NCI-H774 (cell line): ENCODE data around the gene PREX1.
"Not testable (repeated sequence)": the region's sequence is repeated elsewhere in the genome, so short reads cannot be mapped to it uniquely, and the experiment has no call there.

ENCODE experiments used
- DNase-seq: peaks from one replicate; lab custom pipeline; 2025; lab: John Stamatoyannopoulos, UW

Gene PREX1

DNA sequence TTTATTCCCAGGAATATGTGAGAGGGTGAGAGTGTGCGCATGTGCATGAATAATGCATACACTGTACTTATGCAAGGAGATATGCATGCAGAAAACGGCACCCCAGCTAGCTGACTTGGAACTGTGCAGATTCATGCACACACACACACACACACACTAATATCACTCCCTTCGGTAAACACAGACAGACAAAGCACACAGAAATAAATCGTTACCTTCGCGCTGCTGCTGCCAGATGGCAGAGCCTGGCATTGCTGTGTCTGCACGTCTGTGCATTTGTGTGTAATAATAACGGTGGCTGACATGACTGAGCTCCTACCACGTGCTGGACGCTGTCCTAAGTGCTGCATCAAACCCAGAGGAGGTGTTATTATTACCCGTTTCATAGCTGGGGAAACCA, 36.8 kb downstream of the PREX1 start:
- peak; percentile 19 for DNase-seq

DNA sequence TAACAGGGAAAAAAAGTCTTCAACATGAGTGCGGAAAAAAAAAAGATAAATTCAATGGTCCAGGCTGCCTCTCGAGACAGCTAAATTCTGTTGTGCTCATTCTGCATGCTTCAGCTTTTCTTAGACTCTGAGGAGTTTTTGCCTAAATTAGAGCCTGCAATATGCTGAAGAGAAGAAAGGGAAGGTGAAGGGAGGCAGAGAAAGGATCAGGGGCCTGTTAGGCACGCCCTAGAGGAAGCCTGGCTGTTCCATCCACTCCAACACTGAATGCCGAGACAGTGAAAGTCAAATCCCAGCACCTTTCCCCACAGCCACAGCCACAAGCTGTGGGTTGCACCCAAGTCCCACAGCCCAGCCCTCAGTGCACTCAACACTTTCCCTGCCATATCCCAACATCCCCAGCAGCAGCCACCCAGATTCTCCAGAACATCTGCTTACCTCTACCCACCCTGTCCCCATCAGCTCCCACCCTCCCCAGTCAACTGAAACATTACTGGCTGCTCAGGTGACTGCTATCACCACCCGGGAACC, 37.3 kb downstream of the PREX1 start:
- no peak for DNase-seq

DNA sequence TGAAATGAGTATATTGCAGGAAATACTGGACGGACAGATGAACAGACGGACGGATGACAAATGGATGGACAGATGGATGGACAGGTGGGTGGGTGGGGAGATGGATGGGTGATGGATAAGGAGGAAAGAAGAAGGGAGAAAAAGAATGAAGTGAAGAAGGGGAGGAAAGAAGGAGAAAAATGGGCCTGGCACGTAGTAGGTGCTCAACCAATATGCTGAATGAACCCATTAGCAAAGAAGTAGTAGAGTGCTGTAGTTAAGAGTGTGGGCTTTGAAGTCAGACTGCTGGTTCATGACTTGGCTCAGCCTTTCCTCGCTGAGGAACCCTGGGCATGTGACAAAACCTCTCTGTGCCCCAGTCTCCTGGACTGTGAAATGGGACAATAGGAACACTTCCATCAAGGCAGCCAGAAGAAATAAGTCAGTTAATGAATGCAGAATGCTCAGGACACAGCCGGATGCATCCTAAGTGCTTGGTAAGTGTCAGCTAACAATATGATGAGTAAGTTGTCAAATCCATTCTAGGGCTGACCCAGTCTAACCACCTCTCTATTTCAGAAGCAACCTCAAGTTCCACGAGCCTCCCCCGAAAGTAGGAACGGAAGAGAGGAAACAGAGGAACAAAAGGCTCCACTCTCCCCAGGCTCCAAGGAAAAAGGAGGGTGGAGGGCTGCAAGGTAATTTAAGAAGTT, 37.9 kb downstream of the PREX1 start:
- no peak for DNase-seq

DNA sequence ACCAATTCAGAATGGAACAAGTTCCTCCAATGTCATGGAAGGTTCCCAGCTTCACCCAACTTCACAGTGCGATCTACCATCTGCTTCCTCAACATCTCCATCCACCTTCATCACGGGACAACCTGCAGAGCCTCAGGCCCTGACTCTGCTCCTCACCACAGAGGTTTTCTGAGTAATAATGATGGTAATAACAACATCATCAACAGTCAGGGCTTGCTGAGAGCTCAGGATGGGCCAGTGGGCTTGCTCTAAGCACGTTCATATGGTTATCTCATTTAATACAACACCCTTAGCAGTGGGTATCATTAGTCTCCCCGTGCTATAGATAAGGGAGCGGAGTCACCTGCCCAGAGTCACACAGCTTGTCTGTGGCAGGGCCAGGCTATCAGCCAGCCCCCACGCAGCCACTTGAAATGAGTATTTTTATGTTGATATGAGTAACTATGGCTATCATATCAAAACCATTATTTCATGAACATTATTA, 38.6 kb downstream of the PREX1 start:
- no peak for DNase-seq

DNA sequence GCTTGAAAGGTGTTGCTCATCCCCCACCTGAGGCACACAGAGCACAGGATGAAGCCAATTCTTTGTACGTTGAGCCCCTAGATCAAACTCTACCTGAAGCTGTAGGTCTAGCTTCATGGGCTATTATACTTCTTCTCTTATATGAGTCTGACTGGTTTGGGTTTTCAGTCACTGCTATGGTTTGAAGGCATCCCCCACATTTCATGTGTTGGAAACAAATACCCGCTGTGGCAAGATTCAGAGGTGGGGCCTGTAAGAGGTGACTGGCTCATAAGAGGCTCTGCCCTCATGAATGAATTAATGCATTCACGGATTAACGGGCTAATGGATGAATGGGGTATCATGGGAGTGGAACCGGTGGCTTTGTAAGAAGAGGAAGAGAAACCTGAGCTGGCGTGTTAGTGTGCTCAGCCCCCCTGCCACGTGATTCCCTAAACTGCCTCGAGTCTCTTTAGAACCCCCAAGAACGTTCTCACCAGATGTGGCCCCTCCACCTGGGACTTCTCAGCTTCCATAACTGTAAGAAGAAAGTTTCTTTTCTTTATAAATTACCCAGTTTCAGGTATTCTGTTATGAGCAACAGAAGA, 39.2 kb downstream of the PREX1 start:
- no peak for DNase-seq

DNA sequence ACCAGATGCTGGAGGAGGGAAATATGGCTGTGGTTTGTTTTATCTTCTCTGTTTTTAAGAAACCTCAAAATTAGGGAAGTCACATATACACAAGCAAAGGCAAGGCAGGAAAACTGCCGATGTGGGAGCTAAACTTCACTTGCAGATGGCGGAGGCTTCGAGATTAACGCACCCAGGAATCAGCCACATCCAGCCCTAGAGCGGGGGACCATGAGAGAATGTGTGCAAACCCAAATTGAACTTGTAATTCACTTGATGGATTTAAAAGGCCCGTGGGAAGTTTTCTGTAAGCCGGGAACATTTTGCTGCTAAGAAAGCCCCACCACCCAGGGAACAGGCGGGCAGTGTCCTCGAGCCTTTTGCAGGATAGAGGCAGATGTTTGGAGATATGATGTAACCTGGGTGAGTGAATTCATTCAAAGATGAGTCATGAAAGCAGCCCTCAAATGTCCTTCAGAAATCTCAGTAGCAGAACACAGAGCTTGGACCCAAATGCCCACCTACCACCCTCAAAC, 39.9 kb downstream of the PREX1 start:
- no peak for DNase-seq

GRCh38 chr20:48786951-48787705, 40.7 kb downstream of the PREX1 start:
- DNase-seq, result no peak

GRCh38 chr20:48785801-48786200, 42.0 kb downstream of the PREX1 start:
- no peak for DNase-seq

DNA sequence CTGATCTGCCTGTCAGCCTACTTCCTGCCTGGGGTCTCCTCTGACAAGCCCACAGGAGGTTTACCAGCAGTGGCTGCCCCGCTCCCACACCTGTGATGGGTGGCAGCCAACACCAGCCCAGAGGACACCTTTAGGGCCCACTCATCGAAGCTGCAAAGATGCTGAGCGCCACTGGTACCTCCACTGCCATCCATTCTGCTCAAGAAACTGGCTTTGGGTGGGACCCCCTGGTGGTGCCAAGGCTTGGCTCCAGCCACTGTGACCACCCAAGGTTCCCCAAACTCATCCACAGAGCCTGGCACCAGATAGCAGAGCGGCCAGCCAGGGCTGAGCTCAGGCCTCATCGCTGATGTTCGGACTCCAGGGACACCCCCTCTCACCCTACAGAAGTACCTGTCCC, 42.5 kb downstream of the PREX1 start:
- no peak for DNase-seq

DNA sequence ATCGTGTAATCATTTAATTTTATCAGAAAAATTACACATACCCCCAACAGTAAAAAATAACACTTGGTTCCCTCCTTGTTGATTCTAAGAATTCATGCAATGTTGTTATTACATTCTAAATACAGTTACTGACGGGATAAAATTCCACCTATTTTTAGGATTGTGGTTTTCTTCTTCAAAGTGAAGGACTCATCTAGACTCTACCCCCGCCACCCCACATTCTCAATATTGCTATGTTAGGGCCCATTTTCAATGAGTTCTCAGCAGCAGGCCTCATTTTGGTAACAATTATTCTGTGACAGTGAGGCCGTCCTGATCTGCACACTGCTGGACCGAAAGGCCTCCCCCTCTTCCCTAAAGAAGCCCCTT, 43.5 kb downstream of the PREX1 start:
- DNase-seq, result no peak

- no peak for DNase-seq
Measured at GRCh38 chr20:48783533-48784272, 44.1 kb downstream of the PREX1 start.

DNA sequence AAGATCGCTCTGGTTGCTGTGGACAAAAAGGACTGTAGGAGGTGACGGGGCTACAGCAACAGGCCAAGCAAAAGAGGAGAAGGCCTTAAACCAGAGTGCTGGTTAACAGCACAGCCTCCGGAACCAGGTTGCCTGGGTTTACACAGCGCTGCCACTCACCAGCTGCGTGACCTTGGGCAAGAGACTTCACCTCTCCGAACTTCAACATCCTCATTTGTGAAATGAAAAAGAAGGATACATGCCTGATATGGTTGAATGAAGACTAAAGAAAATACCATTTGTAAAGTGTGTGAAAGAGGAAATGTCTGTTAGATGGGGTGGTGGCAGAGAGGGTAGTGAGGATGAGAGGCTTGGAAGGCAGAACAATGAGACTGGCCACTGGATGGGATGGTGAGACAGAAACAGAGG, 44.9 kb downstream of the PREX1 start:
- DNase-seq, result no peak

DNA sequence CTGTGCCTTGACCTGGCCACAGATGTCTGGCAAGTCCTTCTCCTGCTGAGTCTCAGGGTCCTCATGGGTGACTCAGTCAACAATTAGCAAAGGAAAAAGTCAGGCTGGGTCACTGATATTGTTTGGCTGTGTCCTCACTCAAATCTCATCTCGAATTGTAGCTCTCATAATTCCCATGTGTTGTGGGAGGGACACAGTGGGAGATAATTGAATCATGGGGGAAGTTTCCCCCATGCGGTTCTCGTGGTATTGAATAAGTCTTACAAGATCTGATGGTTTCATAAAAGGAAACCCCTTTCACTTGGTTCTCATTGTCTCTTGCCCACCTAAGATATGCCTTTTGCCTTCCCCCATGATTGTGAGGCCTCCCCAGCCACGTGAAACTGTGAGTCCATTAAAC, 45.7 kb downstream of the PREX1 start:
- no peak for DNase-seq

GRCh38 chr20:48781634-48782033, 46.2 kb downstream of the PREX1 start:
- no peak for DNase-seq

DNA sequence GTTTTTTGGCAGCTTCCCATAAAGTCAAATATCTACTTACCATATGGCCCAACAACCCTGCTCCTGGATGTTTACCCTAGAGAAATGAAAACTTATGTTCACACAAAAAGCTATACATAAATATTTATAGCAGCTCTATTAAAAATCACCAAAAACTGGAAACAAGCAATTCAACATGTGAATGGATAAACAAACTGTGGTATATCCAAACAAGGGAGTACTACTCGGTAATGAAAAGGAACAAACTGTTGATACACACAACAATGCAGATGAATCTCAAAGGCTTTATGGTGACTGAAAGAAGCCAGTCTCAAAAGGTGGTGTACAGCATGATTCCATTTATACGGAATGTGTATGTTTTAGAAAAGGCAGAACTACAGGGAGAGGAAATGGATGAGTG, 48.4 kb downstream of the PREX1 start:
- DNase-seq, result no peak

GRCh38 chr20:48777821-48778220, 50.0 kb downstream of the PREX1 start:
- no peak for DNase-seq

GRCh38 chr20:48777005-48777404, 50.8 kb downstream of the PREX1 start:
- DNase-seq, result no peak

DNA sequence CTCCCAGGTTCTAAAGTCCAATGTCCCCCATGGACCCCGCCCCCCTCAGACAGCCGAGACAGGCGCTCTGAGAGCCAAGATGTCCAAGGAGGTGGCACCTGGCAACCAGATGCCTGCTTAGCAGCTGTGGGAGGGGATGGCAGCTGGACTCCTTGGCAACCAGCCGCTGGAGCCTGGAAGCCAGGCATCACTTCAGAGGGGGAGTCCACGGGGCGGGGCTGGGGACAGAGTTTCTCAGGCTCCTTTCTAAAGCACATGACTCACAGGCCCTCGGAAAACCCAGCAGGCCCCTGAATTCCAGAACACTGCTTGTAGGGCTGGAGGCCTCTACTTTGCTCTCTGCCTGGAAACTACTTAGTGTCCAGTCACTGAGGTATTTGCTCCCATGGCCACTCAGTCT, 51.5 kb downstream of the PREX1 start:
- DNase-seq, result no peak

DNA sequence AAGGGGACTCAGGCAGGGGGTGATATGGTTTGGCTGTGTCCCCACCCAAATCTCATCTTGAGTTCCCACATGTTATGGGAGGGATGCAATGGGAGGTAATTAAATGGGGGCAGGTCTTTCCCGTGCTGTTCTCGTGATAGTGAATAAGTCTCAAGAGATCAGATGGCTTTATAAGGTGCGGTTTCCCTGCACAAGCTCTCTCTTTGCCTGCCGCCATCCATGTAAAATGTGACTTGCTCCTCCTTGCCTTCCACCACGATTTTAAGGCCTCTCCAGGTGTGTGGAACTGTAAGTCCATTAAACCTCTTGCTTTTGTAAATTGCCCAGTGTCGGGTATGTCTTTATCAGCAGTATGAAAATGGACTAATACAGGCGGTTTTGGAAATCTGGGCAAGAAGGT, 52.3 kb downstream of the PREX1 start:
- DNase-seq, result not testable (repeated sequence)

- no peak for DNase-seq
Measured at GRCh38 chr20:48774696-48775095, 53.1 kb downstream of the PREX1 start.

GRCh38 chr20:48773837-48774418, 53.9 kb downstream of the PREX1 start:
- no peak for DNase-seq
